Measurements from ENCODE around the gene SYDE2. TPM values are rescaled to one million over a fixed set of nuclear protein-coding genes. Genes with fewer than 3 reads are reported as not detected.

Gene SYDE2
- total and polyA plus RNA-seq, 2 donors (not counting 1 experiment from before 2014, with no cell fraction given): 0.25 to 0.89 TPM

DNA sequence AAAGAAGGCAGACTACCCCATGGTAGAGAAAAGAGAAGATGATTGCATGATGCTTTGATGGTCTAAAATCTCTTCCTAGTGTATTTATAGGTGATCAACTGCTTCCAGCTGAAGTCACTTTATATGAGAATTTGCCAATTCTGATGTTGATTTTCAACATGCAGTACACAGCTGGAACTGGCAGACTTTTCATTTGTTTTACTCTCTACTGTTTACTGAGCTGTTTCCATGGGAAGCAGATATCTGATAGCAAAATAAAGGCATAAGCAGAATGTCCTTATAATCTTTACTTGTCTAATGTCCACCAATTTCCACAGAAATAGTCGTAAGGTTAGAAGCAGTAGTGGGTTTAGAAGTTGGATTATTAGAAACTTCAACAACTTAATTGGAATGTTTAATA lies 74.9 kb downstream of the SYDE2 start:
- Histone ChIP-seq H3K4me3 (ENCODE audit: control extremely low read depth in 1 of 5, extremely low read depth in 1 of 5, insufficient read depth in 1 of 5, low read depth in 2 of 5, low read length in 4 of 5) (no peak overlapping the region), H2AFZ (ENCODE audit: insufficient read depth, low read depth, low read length, poor library complexity, severe bottlenecking) (no peak overlapping the region), H3K27ac (ENCODE audit: low read length in 2 of 2) (no peak overlapping the region), H3K36me3 (replicated peaks in 1 of 2; ENCODE audit: control extremely low read depth in 1 of 2, control insufficient read depth in 1 of 2, extremely low read depth in 1 of 2, insufficient read depth in 2 of 2, low read length in 1 of 2) (no peaks in the 10 kb centered on the region), H3K79me2 (ENCODE audit: control insufficient read depth, insufficient read depth, low read length) (no peaks in the 10 kb centered on the region), H3K4me1 (ENCODE audit: control insufficient read depth in 2 of 2, insufficient read depth in 2 of 2, low read length in 2 of 2) (no peaks in the 10 kb centered on the region), H3K27me3 (replicated peaks in 1 of 4; ENCODE audit: control extremely low read depth in 1 of 4, control insufficient read depth in 3 of 4, insufficient read depth in 4 of 4, low read length in 3 of 4) (peaks cover 0 to 2% (median 0%) of the 10 kb centered on the region in 4 experiments), H3K9ac (ENCODE audit: low read length) (no peak overlapping the region), H4K20me1 (ENCODE audit: control insufficient read depth, insufficient read depth, low read length, poor library complexity, severe bottlenecking) (no peaks in the 10 kb centered on the region), H3K4me2 (replicated peaks; ENCODE audit: low read depth, low read length, poor library complexity, severe bottlenecking) (no peak overlapping the region), H3K9me3 (ENCODE audit: control extremely low read depth in 1 of 3, control insufficient read depth in 2 of 3, insufficient read depth in 1 of 3, low read length in 2 of 3) (no peaks in the 10 kb centered on the region)
- ATAC-seq (ENCODE audit: low read depth) (no peak), DNase-seq (no peak)
- Mint-ChIP-seq H3K4me3 (no peak overlapping the region), H3K9me3 (ENCODE audit: insufficient read depth) (no peaks in the 10 kb centered on the region), H3K27me3 (peaks cover 24% of the 10 kb centered on the region), H3K4me1 (no peaks in the 10 kb centered on the region), H3K27ac (no peak overlapping the region)
- no CpG with 5 or more reads among the region's 1 CpG for WGBS (ENCODE audit: insufficient coverage)
- TF ChIP-seq CTCF (IDR thresholded peaks at IDR 0.05) (no peak), EZH2 (IDR thresholded peaks at IDR 0.05; ENCODE audit: borderline replicate concordance, insufficient read depth, low read depth, low read length, poor library complexity, severe bottlenecking) (no peak)
- intact Hi-C loops (cut with micrococcal nuclease): no loop called here
- ChIA-PET CTCF (no interaction called here), POLR2A (no interaction called here)

GRCh38 chr1:85124091-85124490 lies 76.7 kb downstream of the SYDE2 start:
- no peaks in the 10 kb centered on the region for H3K4me1 Mint-ChIP-seq
- DNase-seq: no peak
- no peak overlapping the region for H3K4me3 Mint-ChIP-seq
- WGBS (ENCODE audit: insufficient coverage): 100% methylated on average over 2 of the region's 5 CpGs
- Histone ChIP-seq H2AFZ (ENCODE audit: insufficient read depth, low read depth, low read length, poor library complexity, severe bottlenecking) (no peak overlapping the region), H4K20me1 (ENCODE audit: control insufficient read depth, insufficient read depth, low read length, poor library complexity, severe bottlenecking) (no peaks in the 10 kb centered on the region), H3K4me2 (replicated peaks; ENCODE audit: low read depth, low read length, poor library complexity, severe bottlenecking) (no peak overlapping the region), H3K9ac (ENCODE audit: low read length) (no peak overlapping the region), H3K4me3 (ENCODE audit: control extremely low read depth in 1 of 5, extremely low read depth in 1 of 5, insufficient read depth in 1 of 5, low read depth in 2 of 5, low read length in 4 of 5) (no peak overlapping the region), H3K79me2 (ENCODE audit: control insufficient read depth, insufficient read depth, low read length) (no peaks in the 10 kb centered on the region), H3K36me3 (replicated peaks in 1 of 2; ENCODE audit: control extremely low read depth in 1 of 2, control insufficient read depth in 1 of 2, extremely low read depth in 1 of 2, insufficient read depth in 2 of 2, low read length in 1 of 2) (no peaks in the 10 kb centered on the region), H3K27ac (ENCODE audit: low read length in 2 of 2) (no peak overlapping the region), H3K9me3 (ENCODE audit: control extremely low read depth in 1 of 3, control insufficient read depth in 2 of 3, insufficient read depth in 1 of 3, low read length in 2 of 3) (no peaks in the 10 kb centered on the region), H3K27me3 (replicated peaks in 1 of 4; ENCODE audit: control extremely low read depth in 1 of 4, control insufficient read depth in 3 of 4, insufficient read depth in 4 of 4, low read length in 3 of 4) (peaks cover 0 to 2% (median 0%) of the 10 kb centered on the region in 4 experiments), H3K4me1 (ENCODE audit: control insufficient read depth in 2 of 2, insufficient read depth in 2 of 2, low read length in 2 of 2) (no peaks in the 10 kb centered on the region)
- ATAC-seq (ENCODE audit: low read depth): no peak
- CTCF ChIA-PET: interaction anchor here (1.0 kb wide), 1 partner anchor 53 kb away, joined by 3 read pairs; no protein-coding TSS in a partner anchor
- POLR2A ChIA-PET: no interaction called here
- no peak overlapping the region for H3K27ac Mint-ChIP-seq
- no peaks in the 10 kb centered on the region for H3K9me3 Mint-ChIP-seq (ENCODE audit: insufficient read depth)
- no peak for TF ChIP-seq EZH2 (IDR thresholded peaks at IDR 0.05; ENCODE audit: borderline replicate concordance, insufficient read depth, low read depth, low read length, poor library complexity, severe bottlenecking)
- no peak for TF ChIP-seq CTCF (IDR thresholded peaks at IDR 0.05)
- peaks cover 30% of the 10 kb centered on the region for H3K27me3 Mint-ChIP-seq
- intact Hi-C loops (cut with micrococcal nuclease): no loop called here

All from B cell (primary cell).